ENCODE measurements around the gene ODAD2.
"Not testable (repeated sequence)": the region's sequence is repeated elsewhere in the genome, so short reads cannot be mapped to it uniquely, and the experiment has no call there.

The ODAD2 gene, protein sequence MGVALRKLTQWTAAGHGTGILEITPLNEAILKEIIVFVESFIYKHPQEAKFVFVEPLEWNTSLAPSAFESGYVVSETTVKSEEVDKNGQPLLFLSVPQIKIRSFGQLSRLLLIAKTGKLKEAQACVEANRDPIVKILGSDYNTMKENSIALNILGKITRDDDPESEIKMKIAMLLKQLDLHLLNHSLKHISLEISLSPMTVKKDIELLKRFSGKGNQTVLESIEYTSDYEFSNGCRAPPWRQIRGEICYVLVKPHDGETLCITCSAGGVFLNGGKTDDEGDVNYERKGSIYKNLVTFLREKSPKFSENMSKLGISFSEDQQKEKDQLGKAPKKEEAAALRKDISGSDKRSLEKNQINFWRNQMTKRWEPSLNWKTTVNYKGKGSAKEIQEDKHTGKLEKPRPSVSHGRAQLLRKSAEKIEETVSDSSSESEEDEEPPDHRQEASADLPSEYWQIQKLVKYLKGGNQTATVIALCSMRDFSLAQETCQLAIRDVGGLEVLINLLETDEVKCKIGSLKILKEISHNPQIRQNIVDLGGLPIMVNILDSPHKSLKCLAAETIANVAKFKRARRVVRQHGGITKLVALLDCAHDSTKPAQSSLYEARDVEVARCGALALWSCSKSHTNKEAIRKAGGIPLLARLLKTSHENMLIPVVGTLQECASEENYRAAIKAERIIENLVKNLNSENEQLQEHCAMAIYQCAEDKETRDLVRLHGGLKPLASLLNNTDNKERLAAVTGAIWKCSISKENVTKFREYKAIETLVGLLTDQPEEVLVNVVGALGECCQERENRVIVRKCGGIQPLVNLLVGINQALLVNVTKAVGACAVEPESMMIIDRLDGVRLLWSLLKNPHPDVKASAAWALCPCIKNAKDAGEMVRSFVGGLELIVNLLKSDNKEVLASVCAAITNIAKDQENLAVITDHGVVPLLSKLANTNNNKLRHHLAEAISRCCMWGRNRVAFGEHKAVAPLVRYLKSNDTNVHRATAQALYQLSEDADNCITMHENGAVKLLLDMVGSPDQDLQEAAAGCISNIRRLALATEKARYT

DNA sequence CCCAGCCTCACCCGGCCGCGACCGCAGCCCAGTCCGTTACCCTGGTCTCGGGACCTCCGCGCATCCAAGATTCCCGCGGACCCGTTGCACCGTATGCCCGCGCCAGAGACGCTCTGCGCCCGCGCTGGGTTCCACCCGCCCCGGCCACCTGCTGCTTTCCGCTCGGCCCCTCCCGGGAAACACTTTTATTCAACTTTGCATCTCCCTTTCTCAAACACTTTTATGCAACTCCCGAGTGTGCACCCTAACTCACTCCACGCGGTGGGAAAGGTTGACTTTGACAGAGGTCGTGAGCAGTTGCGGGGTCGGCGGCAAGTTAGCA, at the start of gene ODAD2:
Gene ODAD2 (minus strand): TSS at position 126 of the 322 bp plus-strand sequence. CDS start 3,937 bp downstream, outside the sequence.
- FAIRE-seq, result no peak

DNA sequence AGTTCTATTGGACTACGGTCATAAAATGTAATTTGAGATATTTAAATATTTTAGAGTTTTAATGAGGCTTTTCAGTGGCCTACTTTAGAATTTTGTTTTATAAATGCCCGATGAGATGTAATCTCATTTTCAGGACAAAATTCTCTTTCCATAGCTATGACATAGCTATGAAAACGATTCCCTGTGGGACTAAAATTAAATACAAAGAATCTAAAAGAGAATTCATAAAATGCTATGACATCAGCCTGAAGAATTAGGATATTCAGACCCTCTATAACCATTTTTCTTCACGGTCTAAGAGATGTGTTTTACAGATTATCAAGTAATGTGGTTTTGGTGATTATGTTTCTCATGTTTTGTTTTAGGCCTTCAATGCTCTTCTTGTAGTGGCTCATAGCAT, 48.2 kb upstream of the ODAD2 start:
- no peak for FAIRE-seq

DNA sequence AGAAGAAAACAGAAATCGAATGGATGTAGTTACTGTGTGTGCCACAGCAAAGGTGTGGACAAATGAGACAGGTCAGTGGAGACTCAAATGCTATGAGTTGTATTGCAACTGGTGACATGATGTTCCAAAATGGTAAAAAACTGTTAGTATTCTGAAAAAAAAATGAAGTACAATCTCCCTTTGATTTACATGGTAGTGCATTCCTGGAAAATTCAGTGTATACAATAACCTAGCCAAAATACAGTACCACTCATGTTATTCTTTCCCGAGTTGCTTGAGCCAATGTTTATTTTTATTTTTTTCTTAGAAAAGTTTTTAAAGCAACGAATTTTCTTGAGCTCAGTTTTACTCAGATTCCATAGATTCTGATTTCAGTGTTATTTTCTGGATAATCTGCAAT, 47.7 kb upstream of the ODAD2 start:
- FAIRE-seq, result no peak

DNA sequence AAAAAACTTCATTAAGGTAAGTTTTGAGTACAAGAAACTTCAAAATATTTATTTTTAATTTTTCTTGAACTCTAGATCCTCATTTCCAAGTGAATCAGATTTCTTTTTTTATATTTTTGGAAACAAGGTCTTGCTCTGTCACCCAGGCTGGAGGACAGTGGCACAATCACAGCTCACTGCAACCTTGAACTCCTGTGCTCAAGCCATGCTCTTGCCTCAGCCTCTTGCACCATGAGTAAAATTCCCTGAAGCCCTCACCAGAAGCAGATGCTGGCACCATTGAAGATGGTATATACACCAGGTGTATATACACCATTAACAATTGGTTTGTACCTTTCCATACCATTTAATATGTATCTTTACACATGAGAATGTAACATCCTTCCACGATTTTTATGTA, 45.1 kb upstream of the ODAD2 start:
- no peak for FAIRE-seq

DNA sequence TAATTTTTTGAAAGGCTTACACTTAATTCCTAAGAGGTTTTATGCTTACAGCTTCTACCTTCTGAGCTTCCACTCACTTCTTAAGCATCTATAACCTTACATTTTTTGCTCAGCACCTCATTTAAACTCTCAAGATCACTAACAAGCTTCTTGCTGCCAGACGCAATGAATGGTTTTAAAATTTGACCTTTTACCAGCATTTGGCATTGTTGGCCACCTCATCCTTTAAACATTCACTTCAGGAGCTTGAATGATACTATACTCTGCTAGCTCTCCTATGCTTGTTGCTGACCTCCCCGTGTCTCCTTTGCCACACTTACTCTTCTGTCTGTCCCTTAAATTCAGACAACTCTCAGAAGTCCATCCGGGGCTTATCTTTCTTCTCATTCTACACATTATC, 37.7 kb upstream of the ODAD2 start:
- no peak for FAIRE-seq

DNA sequence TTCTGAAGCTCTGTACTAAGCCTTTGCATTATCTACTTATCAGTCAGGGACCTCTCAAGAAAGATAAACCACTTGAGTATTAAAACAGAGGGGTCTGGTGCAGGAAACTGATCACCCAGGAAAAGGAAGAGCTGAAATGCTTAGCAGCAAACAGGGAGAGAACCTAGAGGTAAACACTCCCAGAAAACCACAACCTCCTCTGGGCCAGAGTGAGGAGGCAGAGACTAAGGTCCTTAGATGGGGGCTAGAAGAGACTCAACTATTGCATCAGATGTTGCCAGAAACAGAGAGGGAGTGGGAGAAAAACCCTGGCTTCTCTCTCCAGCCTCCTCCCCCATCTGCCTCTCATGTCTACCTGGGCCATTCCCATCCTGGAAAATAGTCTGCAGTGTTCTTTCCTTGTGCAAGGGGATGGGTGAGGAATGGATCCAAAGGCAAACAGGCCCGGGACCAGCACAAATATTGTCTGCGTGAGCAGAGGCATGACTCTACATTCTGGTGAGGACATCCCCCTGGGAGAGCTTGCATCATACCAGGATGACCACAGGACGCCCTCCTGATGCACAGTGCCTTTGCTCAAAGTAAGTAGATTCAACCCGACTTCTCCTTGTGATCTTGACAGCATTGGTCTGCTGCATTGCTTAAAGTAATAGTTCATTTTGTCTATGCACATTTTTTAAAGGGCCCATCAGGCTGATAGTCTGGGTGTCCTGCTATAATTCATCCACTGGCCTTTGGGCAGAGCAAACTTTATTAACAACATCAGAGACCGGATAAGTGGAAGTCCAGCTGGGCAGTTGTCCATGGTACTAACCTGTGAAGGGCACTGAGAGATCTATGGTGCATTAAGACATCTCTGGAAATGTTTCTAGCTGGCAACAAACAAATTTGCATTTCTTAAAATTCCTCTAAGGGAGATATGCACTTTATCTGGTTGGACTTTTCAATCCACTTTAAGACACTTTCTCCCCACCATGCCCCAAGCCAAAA, 22.4 kb upstream of the ODAD2 start:
- FAIRE-seq, result no peak

DNA sequence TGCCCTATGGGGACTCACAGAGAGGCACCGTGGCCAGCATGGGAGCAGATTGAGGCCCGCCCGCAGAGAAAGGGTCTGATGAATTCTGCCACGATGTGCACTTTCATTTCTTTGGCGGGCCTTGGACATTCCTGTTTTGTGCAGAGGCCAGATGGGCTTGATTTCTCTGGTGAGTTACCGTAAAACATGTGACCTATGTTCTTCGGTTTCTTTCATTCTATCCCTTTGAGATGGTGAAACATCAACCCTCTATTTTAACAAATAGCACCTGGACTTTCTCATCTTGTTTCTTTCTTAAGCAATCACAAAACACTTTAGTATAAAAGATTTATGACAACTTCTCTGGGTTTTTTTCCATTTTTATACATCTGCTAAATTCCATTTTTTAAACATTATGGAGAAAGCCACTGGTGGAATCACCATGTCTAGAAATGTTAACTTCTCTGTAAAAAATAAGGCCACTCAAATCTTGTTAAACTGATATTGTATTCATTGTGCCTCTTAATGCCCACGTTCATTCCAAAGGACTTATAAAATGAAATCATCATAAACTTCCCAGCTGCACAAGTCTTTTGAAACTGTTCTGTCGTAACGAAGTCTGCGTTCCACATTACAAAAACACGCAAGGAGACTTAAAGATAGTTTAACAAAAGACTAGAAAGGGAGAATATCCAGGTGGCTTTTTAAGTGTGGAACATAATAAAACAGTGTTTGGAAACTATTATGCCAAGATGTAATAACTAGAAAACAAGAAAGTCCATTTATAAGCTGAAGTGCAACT, 21.4 kb upstream of the ODAD2 start:
- FAIRE-seq, result no peak

DNA sequence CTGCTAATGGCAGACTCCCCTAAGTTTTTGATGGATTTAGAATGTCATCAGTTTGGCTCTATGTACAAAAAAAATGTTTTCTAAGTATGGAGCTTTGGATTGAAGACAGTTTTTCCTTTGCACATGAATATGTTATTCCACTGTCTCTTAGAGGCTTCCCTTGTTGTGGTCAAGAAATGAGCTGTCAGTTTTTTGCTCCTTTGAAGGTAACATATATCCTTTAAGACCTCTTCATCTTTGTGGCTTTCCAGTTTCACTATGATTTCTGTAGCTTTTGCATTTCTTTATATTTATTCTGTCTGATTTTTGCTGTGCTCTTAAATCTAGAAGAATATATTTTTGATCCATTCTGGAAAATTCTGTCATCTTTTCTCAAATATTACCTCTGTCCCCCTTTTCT, 15.8 kb upstream of the ODAD2 start:
- FAIRE-seq, result no peak

DNA sequence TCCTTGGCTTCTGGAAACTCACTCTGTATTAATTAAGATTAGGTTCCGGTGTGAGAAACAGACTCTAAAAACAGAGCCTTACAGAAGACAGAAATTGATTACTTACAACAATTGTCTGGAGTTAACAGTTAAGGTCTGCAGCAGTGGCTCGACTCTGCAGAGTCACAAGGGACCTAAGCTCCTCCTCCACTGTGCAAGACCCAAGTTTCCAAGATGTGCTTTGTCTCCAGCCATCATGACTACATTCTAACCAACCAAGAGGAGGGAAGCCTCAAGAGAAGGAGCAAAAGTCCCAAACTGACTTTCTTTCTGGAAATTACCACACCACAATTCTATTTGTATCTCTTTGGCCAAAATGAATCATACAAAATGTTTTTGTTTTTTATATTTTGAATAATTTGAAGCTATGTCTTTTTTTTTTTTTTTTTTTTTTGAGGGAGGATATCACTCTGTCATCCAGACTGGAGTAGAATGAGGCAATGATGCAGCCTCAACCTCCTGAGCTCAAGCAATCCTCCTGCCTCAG, 14.2 kb upstream of the ODAD2 start:
- FAIRE-seq, result no peak

DNA sequence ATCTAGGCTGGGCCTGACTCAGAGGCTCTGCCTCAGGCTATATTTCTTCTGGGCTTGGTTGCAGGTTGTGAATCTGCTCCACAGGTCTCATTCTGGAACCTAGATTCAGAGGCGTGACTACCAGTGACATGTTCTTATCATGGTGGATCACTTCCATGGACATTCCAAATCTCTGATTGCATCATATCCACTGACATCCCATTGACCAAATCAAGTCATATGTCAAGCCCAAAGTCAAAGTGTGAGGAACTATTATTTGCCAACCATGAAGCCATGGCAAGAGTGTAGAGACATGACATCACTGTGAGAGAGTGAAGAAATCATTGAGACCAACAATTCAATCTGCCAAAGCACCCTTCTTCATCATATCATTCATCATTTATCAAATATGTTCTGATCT, 11.9 kb upstream of the ODAD2 start:
- FAIRE-seq, result no peak

DNA sequence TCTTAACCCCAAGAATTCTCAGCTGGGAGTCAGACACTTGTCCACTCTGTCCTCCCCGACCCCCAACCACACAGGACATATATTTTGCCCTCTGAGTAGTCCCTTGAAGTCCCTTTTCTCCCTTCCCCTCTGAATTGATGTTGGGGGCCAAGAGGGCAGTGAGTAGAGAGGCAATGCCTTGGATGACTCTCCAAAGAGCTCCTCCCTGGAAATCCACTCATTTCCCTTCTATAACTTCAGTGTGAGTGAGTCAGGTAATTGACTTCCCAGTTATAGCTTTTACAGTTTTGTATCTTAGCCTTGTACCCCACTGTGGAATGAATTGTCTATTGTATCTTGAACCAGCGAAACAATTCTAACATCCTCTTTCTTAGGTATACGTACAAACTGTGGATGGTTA, 9.2 kb upstream of the ODAD2 start:
- FAIRE-seq, result no peak

DNA sequence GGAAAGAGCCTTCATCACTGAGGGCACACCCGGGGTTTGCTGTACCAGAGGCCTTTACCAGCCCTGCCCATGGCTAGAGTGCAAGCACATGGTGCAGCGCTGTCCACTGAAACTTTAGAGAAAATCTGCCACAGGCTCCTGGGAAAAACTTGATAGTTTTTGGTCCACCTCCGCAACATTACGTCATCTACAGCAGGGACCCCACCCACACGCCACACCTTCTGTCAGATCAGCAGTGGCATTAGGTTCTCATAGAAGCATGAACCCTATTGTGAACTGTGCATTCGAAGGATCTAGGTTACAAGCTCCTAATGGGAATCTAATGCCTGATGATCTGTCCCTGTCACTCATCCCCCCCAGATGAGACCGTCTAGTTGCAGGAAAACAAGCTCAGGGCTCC, 2.5 kb upstream of the ODAD2 start:
- no peak for FAIRE-seq

DNA sequence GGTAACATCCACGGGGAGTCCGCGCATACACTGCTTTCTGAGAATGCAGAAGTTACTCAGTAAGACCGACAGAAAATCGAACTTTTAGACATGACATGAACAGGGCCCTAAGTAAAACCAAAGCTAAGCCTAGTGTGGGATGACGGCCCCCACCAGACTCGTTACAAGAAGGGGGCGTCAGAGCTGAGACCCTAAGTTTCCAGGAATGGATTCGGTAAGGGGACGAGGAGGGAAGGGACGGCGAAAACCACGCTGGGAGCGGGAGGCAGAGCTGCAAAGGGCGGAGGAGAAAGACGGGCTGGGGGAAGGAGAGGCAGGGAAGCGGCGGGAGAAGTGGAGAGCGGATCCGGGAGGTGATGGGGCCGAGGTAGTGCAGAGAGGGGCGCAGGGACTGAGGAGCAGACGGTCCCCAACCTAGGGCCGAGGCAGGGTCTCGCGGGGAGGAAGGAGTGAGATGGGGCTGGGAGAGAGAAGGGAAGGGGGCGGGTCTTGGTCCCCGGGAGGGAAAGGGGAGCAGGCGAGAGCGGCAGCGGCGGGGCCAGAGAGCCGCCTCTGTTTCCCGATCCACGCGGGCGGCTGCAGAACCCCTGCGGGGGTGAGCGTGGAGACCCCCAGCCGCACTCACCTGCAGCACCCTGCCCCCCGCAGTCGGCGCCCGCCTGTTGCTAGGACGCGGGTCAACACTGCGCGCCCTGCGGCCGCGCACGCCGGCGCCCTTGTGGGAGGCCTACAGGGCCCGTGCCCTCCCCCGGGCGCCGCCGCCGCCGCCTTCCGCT, 513 bp downstream of the ODAD2 start:
- no peak for FAIRE-seq

DNA sequence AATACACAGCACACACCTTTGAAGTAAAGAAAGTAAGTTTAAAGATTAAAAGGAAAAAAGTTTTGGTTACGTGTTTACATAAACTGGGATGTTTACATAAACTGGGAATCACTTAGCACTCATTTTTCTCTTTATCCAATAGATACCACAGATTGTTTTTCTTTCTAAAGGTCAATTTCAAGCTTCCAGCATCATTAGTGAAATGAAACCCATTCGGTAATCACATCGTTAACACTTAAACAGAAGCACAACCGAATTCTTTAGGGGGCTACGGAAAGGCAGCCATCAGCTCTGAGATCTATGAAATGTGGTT, 1.1 kb downstream of the ODAD2 start:
- no peak for FAIRE-seq

DNA sequence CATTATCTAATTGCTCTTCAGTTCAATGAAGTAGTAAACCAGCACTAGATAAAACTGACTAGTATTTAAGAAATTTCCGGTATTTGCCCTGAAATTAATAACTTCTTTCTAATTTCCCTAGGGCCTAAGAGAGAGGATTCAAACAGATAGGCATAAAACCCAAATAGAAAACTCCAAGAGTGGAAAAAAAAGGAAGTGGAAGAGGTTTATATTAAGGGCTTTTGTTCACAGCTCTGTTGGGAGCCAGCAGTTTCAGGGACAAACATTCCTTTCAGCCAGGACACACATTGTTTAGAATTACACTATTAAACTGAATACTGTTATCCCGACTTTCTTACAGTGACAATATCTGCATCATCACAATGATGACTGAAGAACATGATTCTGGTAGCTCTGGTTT, 3.6 kb downstream of the ODAD2 start:
- FAIRE-seq, result no peak

DNA sequence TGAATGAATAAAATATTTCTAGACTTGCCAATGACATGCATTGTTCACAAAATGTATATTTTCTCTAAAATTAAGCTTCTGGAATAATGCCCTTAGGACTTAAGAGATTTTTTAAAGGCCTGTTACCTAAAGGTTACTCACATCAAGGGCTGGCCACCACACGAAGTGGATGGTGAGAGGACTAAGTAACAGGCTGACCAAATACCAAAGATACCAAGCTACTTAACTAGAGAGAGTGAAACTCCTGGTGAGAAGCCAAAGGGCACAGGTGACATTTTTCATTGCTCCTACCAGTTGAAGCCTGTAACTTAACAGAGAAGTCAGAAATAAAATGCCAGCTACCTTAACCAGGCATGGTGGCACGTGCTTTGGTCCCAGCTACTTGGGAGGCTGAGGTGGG, 9.5 kb downstream of the ODAD2 start:
- FAIRE-seq, result not testable (repeated sequence)

DNA sequence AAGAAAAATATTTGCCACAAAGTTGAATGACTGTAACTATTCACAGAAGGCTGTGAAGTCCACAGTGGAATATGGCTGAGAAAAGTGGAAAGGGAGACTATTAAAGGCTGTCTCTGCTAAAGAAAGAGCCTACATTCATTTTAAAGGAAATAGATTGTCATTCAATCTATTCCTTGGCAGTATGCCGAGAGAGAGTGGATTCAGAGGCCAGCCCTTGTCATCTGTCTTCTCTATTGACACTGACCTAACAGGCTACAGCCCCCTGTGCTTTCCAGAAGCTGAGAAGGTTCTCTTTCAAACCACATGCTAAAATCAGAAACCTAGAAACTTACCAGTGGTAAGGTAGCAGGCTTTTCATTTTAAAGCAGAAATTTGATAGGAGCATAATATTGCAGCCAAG, 12.1 kb downstream of the ODAD2 start:
- FAIRE-seq, result no peak

DNA sequence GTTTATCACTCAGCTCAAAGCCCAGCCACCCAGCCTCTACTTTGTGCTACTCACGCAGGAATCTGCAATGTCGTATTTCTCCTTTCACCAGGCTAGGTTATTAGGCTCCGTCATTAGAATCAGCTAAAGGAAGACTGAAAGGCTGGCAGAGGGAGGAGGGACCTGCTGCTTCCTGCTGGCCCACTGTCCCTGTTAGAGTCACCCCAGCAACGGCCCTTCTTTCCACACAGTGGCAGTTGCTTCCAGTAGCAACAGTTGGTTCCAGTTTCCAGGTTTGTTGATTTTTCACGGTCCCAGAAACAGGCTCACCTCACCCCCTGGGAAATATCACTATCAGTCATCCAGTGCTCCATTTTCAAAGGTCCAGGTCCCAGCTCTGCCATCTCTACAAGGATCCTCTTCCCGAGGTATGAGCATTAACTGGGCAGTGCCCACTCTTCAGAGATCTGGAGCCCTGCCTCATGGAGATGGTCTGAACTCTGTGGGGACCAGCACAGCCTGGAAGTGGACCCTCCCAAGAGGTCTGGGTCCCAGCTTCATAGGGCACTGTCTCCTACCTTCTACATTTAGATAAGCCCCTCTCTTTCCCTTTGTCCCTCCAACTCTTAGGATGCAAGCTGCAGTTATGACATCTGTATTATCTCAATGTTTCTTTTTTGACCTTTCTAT, 15.9 kb downstream of the ODAD2 start:
- no peak for FAIRE-seq

DNA sequence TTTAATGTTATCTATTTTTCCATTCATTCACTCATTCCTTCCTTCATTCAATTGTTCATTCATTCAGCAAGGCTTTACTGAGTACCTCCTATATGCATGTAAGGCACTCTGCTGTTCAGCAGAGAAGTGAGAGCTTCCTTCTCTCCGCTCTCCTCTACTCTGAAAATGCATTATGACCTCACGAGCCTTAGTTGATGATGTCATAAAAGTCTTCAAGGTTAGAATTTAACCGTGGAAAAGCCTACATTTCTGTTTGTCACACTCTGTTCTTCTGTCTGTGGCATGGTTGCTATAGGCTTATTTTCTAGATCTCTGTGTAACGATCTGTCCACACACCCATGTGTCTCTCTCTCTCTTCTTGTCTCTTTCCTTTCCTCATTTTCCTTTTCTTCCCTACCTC, 17.1 kb downstream of the ODAD2 start:
- no peak for FAIRE-seq

DNA sequence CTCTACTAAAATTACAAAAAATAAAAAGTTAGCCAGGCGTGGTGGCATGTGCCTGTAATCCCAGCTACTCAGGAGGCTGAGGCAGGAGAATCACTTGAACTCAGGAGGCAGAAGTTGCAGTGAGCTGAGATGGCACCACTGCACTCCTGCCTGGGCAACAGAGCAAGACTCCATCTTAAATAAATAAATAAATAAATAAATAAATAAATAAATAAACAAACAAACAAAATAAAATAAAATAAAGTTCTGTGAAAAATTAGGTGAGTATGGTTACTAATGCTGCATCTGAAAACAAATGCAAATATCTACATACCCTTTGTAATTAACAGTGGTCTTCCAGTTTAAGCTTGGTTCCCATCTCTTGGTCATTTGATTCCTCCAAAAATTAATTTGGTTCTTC, 28.1 kb downstream of the ODAD2 start:
- not testable (repeated sequence) for FAIRE-seq

Data from A204.1 (cell line).